Measurements from ENCODE around the gene VPS8.

Gene VPS8

DNA sequence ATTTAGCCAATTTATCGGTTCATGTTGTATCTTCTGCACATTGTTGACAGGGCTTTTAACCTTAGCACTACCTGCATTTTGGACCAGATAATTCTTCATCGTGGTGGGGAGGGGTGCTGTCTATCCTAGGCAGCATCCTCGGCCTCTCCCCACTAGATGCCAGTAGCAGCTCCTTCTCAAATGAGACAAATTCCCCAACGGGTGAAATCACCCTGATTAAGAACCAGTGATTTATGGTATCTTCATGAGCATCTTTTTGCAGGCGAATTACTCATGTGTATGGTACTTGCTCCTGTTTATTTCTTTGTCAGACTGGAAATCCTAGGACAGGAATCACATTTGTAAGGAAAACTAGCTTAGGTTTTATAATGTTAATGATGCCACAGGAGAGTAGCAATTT, 272.9 kb downstream of the VPS8 start:
- Histone ChIP-seq H3K27me3 (ENCODE audit: insufficient read depth, poor library complexity, severe bottlenecking) (no peaks in the 10 kb centered on the region), H3K4me3 (replicated peaks; ENCODE audit: insufficient read depth, low read length) (no peak overlapping the region), H3K27ac (replicated peaks) (no peak overlapping the region)
- DNase-seq (ENCODE audit: low read depth in 1 of 2, low spot score in 1 of 2), result no peak
- TF ChIP-seq GABPA (IDR thresholded peaks at IDR 0.05; ENCODE audit: low read depth), result no peak
- TF ChIP-seq, protein P1, sequence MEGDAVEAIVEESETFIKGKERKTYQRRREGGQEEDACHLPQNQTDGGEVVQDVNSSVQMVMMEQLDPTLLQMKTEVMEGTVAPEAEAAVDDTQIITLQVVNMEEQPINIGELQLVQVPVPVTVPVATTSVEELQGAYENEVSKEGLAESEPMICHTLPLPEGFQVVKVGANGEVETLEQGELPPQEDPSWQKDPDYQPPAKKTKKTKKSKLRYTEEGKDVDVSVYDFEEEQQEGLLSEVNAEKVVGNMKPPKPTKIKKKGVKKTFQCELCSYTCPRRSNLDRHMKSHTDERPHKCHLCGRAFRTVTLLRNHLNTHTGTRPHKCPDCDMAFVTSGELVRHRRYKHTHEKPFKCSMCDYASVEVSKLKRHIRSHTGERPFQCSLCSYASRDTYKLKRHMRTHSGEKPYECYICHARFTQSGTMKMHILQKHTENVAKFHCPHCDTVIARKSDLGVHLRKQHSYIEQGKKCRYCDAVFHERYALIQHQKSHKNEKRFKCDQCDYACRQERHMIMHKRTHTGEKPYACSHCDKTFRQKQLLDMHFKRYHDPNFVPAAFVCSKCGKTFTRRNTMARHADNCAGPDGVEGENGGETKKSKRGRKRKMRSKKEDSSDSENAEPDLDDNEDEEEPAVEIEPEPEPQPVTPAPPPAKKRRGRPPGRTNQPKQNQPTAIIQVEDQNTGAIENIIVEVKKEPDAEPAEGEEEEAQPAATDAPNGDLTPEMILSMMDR (IDR thresholded peaks at IDR 0.05; ENCODE audit: insufficient read depth, low read length), result no peak
- no peak for TF ChIP-seq POLR2AphosphoS5 (IDR thresholded peaks at IDR 0.05; ENCODE audit: low read depth)
- TF ChIP-seq SPI1 (IDR thresholded peaks at IDR 0.05; ENCODE audit: borderline replicate concordance, low read depth), result no peak

DNA sequence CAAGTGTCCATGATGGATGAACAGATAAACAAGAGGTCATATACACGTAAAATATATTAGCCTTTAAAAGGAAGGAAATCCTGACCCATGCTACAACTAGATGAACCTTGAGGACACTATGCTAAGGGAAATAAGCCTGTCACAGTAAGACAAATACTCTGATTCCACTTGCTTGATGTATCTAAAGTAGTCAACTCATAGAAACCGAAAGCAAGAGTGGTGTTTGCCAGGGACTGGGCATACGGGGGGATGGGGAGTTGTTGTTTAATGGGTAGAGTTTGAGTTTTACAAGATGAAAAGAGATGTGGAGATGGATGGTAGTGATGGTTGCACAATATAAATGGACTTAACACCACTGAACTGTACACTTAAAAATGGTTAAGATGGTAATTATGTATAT, 275.5 kb downstream of the VPS8 start:
- TF ChIP-seq GABPA (IDR thresholded peaks at IDR 0.05; ENCODE audit: low read depth) (no peak), SPI1 (IDR thresholded peaks at IDR 0.05; ENCODE audit: borderline replicate concordance, low read depth) (no peak), POLR2AphosphoS5 (IDR thresholded peaks at IDR 0.05; ENCODE audit: low read depth) (no peak)
- TF ChIP-seq, protein P1 (IDR thresholded peaks at IDR 0.05; ENCODE audit: insufficient read depth, low read length), result no peak
- TF ChIP-seq, protein P2, sequence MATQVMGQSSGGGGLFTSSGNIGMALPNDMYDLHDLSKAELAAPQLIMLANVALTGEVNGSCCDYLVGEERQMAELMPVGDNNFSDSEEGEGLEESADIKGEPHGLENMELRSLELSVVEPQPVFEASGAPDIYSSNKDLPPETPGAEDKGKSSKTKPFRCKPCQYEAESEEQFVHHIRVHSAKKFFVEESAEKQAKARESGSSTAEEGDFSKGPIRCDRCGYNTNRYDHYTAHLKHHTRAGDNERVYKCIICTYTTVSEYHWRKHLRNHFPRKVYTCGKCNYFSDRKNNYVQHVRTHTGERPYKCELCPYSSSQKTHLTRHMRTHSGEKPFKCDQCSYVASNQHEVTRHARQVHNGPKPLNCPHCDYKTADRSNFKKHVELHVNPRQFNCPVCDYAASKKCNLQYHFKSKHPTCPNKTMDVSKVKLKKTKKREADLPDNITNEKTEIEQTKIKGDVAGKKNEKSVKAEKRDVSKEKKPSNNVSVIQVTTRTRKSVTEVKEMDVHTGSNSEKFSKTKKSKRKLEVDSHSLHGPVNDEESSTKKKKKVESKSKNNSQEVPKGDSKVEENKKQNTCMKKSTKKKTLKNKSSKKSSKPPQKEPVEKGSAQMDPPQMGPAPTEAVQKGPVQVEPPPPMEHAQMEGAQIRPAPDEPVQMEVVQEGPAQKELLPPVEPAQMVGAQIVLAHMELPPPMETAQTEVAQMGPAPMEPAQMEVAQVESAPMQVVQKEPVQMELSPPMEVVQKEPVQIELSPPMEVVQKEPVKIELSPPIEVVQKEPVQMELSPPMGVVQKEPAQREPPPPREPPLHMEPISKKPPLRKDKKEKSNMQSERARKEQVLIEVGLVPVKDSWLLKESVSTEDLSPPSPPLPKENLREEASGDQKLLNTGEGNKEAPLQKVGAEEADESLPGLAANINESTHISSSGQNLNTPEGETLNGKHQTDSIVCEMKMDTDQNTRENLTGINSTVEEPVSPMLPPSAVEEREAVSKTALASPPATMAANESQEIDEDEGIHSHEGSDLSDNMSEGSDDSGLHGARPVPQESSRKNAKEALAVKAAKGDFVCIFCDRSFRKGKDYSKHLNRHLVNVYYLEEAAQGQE (IDR thresholded peaks at IDR 0.05; ENCODE audit: insufficient replicate concordance, low read depth), result no peak
- Histone ChIP-seq H3K27ac (replicated peaks) (no peak overlapping the region), H3K4me3 (replicated peaks; ENCODE audit: insufficient read depth, low read length) (no peak overlapping the region), H3K27me3 (ENCODE audit: insufficient read depth, poor library complexity, severe bottlenecking) (no peaks in the 10 kb centered on the region)
- DNase-seq (ENCODE audit: low read depth in 1 of 2, low spot score in 1 of 2), result no peak

DNA sequence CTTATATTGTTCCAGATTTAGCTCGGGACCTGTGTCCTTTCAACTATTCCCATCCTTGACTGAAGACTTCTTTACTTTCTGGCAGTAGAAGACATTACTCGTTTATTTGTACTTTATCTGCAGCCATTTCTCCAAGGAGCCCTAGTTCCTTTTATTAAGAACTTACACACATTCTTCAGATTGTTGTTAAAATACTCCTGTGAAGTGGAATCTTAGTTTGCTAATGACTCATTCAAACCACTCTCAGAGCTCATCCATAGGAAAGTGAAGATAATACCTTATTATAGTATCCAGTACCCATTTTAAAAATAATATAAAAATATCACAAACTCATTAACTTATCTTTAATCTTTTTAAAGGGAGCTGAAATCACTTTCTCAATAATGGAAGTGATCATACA, 277.4 kb downstream of the VPS8 start:
- no peaks in the 10 kb centered on the region for H3K27me3 ChIP-seq (ENCODE audit: insufficient read depth, poor library complexity, severe bottlenecking)
- no peak overlapping the region for H3K27ac ChIP-seq (replicated peaks)
- TF ChIP-seq GABPA (IDR thresholded peaks at IDR 0.05; ENCODE audit: low read depth), result no peak
- TF ChIP-seq, protein P2 (IDR thresholded peaks at IDR 0.05; ENCODE audit: insufficient replicate concordance, low read depth), result no peak
- DNase-seq (ENCODE audit: low read depth in 1 of 2, low spot score in 1 of 2), result no peak
- no peak overlapping the region for H3K4me3 ChIP-seq (replicated peaks; ENCODE audit: insufficient read depth, low read length)

DNA sequence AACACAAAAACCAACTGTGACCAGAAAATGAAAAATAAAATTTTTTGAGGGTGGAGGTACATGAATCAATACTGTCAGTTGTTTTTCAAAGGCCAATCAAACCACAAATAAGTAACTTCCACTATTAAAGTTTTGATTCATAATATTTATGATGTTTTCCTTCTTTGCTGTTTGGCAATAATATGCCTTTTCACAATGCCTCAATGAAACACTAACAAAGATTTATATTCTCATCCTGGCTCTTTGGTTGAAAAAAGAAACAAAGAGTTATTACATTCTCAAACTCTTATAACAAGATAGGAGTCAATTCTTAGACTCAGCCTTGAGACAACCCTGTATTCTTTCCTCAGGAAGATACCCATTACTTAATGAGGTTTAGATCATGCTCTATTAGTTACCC, 277.8 kb downstream of the VPS8 start:
- Histone ChIP-seq H3K27me3 (ENCODE audit: insufficient read depth, poor library complexity, severe bottlenecking) (no peaks in the 10 kb centered on the region), H3K27ac (replicated peaks) (no peak overlapping the region)
- TF ChIP-seq POLR2AphosphoS5 (IDR thresholded peaks at IDR 0.05; ENCODE audit: low read depth), result no peak
- no peak for TF ChIP-seq SPI1 (IDR thresholded peaks at IDR 0.05; ENCODE audit: borderline replicate concordance, low read depth)
- TF ChIP-seq, protein P1 (IDR thresholded peaks at IDR 0.05; ENCODE audit: insufficient read depth, low read length), result no peak
- no peak for TF ChIP-seq GABPA (IDR thresholded peaks at IDR 0.05; ENCODE audit: low read depth)
- TF ChIP-seq, protein P2 (IDR thresholded peaks at IDR 0.05; ENCODE audit: insufficient replicate concordance, low read depth), result no peak

More for the DNA sequence above, 277.8 kb downstream of the VPS8 start:
- H3K4me3 ChIP-seq (replicated peaks; ENCODE audit: insufficient read depth, low read length), result no peak overlapping the region
- no peak for DNase-seq (ENCODE audit: low read depth in 1 of 2, low spot score in 1 of 2)
